Peyer's patch (tissue), 4 donors: ENCODE data around the gene ZNF738. TPM values are rescaled to one million over a fixed set of nuclear protein-coding genes. Genes with fewer than 3 reads are reported as not detected.

ENCODE experiments used
- DNase-seq, 3 donors: peaks; one replicate each; pipeline ENCODE4 v3.0.0-alpha.2; 2017 to 2019
- H3K27ac ChIP-seq, 4 donors: fragments of 200-600 bp; sonication (generic); one replicate each; pipeline ENCODE4 v1.5.1; 2016 to 2019
- H3K27me3 ChIP-seq, 2 donors: fragments of 200-600 bp; sonication (generic); one replicate each; pipeline ENCODE4 v1.5.1; 2019
- H3K36me3 ChIP-seq, 3 donors: fragments of 200-600 bp; sonication (generic); one replicate each; pipeline ENCODE4 v1.5.1; 2016 to 2019
- H3K4me1 ChIP-seq, 4 donors: fragments of 200-600 bp; sonication (generic); one replicate each; pipeline ENCODE4 v1.5.1; 2016 to 2019
- H3K4me3 ChIP-seq, 4 donors: fragments of 200-600 bp; sonication (generic); 1 replicate in 3 of 4; 2 replicates in 1 of 4; pipeline ENCODE4 v1.5.1; 2016 to 2019; ENCODE audit warnings: mild to moderate bottlenecking in 1 of 4
- H3K9me3 ChIP-seq, 4 donors: fragments of 200-600 bp; sonication (generic); one replicate each; pipeline ENCODE4 v1.5.1; 2016 to 2019; ENCODE audit warnings: mild to moderate bottlenecking in 1 of 4
- CTCF ChIP-seq, 6 experiments: fragments of 450-650 bp in 4 of 6; fragments of 200-600 bp in 2 of 6; sonication (generic) in 1 of 6; IDR thresholded peaks; one replicate each; pipeline ENCODE4 v1.5.1; 2017 to 2019; ENCODE audit warnings: antibody characterized with exemption in 6 of 6, mild to moderate bottlenecking in 3 of 6, moderate library complexity in 1 of 6
- POLR2A ChIP-seq, 2 donors: fragments of 450-650 bp; IDR thresholded peaks; one replicate each; pipeline ENCODE4 v1.5.1; 2017; ENCODE audit warnings: antibody characterized with exemption in 2 of 2, mild to moderate bottlenecking in 2 of 2, moderate library complexity in 2 of 2
- total RNA-seq, 4 donors: library from RNA; depleted of rRNA; stranded (reverse); fragments of >200 nt; gene quantifications; one replicate each; pipeline ENCODE4 v1.1.0, GENCODE V29; 2016

Gene ZNF738
- total RNA-seq, 4 donors from 2014 or later, result 1.8 to 18.2 (median 7.5) TPM

DNA sequence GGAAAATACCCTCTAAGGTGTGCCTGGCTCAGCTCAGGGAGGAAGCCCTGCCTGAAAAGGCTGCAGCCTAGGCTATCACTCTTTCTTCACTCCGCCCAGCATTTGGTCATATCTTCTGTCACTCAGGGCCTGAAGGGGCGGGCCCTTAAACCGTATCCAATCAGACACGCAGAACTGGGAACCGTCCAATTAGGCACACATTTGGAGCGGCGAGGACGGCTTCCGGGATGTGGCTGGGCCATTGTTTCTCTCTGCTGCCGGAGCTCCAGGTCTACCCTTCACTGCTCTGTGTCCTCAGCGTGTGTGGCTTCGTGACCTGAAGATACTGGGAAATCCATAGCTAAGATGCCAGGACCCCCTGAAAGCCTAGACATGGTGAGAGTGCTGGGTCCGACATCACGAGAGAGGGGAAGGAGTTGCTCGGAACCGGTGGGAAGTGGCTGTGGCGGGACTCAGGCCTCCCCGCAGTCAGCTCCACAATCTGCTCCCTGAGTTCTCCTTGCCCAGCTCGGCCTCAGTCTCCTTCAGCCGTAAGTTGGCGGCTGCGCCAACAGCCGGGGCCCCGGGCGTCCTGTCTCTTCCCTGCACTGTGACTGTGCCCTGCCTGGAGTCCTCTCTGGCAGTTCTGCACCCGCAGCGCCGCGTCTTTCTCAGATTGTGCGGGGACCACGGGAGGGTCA, 38.2 kb downstream of the ZNF738 start, which contains the start of gene ZNF493:
Gene ZNF493 (plus strand): TSS at position 241 of the 680 bp plus-strand sequence. CDS start 105 bp downstream, at position 346.
- Histone ChIP-seq H3K4me3 (peak within 1 kb of the TSS; percentile 67 to 89 (median 76)), H3K27me3 (no peaks in the 10 kb centered on the region), H3K9me3 (no peaks in the 10 kb centered on the region), H3K27ac (peak within 1 kb of the TSS; percentile 72 to 85 (median 82)), H3K36me3 (peaks cover 0 to 11% (median 0%) of the 10 kb centered on the region in 3 donors), H3K4me1 (peaks cover 0 to 10% (median 4%) of the 10 kb centered on the region in 4 donors)
- TF ChIP-seq POLR2A (IDR thresholded peaks at IDR 0.05) (peak; percentile 44 to 77), CTCF (IDR thresholded peaks at IDR 0.05) (no peak)
- peak; percentile 91 to 98 (median 95) for DNase-seq

GRCh38 chr19:21398851-21399250, 40.1 kb downstream of the ZNF738 start:
- no peak for DNase-seq
- peaks cover 0 to 10% (median 4%) of the 10 kb centered on the region in 4 donors for H3K4me1 ChIP-seq
- TF ChIP-seq CTCF (IDR thresholded peaks at IDR 0.05) (no peak), POLR2A (IDR thresholded peaks at IDR 0.05) (no peak)

GRCh38 chr19:21402303-21402985, 43.6 kb downstream of the ZNF738 start:
- Histone ChIP-seq H3K9me3 (no peaks in the 10 kb centered on the region), H3K4me3 (no peak overlapping the region), H3K36me3 (peaks cover 0 to 32% (median 0%) of the 10 kb centered on the region in 3 donors), H3K4me1 (peaks cover 0 to 10% (median 4%) of the 10 kb centered on the region in 4 donors), H3K27me3 (no peaks in the 10 kb centered on the region), H3K27ac (no peak overlapping the region)
- TF ChIP-seq POLR2A (IDR thresholded peaks at IDR 0.05) (no peak), CTCF (IDR thresholded peaks at IDR 0.05) (no peak)
- no peak for DNase-seq

More at GRCh38 chr19:21398851-21399250, 40.1 kb downstream of the ZNF738 start:
- peaks cover 0 to 11% (median 0%) of the 10 kb centered on the region in 3 donors for H3K36me3 ChIP-seq
- no peaks in the 10 kb centered on the region for H3K27me3 ChIP-seq
- no peak overlapping the region for H3K27ac ChIP-seq
- H3K9me3 ChIP-seq, result no peaks in the 10 kb centered on the region
- H3K4me3 ChIP-seq, result no peak overlapping the region

DNA sequence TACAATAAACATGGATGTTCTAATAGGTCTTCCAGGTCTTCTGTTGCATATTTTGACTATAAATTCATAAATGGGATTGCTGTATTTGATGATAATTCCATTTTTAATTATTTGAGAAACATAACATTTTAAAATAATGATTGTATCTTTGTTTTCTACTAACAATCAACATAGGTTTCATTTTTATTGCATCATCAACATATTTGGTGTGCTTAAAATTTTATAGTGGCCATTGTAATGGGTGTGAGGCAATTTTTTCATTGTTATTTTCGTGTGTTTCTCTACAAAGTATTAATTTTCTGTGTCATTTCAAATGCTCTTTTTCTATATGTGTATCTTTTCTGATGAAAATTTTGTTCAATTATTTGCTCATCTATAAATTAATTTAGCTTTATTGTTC, 51.4 kb downstream of the ZNF738 start:
- Histone ChIP-seq H3K27ac (no peak overlapping the region), H3K27me3 (no peaks in the 10 kb centered on the region), H3K4me1 (no peaks in the 10 kb centered on the region), H3K9me3 (peaks cover 0 to 21% (median 0%) of the 10 kb centered on the region in 4 donors), H3K36me3 (peaks cover 0 to 82% (median 0%) of the 10 kb centered on the region in 3 donors), H3K4me3 (no peak overlapping the region)
- DNase-seq, result no peak
- TF ChIP-seq CTCF (IDR thresholded peaks at IDR 0.05) (no peak), POLR2A (IDR thresholded peaks at IDR 0.05) (no peak)

GRCh38 chr19:21422244-21422643, 63.4 kb downstream of the ZNF738 start:
- Histone ChIP-seq H3K27ac (no peak overlapping the region), H3K9me3 (peaks cover 0 to 81% (median 29%) of the 10 kb centered on the region in 4 donors), H3K27me3 (no peaks in the 10 kb centered on the region), H3K4me3 (no peak overlapping the region), H3K36me3 (peaks cover 0 to 2% (median 0%) of the 10 kb centered on the region in 3 donors), H3K4me1 (no peaks in the 10 kb centered on the region)
- no peak for DNase-seq
- TF ChIP-seq CTCF (IDR thresholded peaks at IDR 0.05) (no peak), POLR2A (IDR thresholded peaks at IDR 0.05) (no peak)
